DMS53 treated with DMSO at 0.1 percent for 48 hours (cell line): ENCODE data around the gene IFI27L2.

Experiments used
- DNase-seq: peaks from one replicate; lab custom pipeline; 2025; ENCODE audit not compliant: unreplicated experiment; lab: John Stamatoyannopoulos, UW

IFI27L2 gene

DNA sequence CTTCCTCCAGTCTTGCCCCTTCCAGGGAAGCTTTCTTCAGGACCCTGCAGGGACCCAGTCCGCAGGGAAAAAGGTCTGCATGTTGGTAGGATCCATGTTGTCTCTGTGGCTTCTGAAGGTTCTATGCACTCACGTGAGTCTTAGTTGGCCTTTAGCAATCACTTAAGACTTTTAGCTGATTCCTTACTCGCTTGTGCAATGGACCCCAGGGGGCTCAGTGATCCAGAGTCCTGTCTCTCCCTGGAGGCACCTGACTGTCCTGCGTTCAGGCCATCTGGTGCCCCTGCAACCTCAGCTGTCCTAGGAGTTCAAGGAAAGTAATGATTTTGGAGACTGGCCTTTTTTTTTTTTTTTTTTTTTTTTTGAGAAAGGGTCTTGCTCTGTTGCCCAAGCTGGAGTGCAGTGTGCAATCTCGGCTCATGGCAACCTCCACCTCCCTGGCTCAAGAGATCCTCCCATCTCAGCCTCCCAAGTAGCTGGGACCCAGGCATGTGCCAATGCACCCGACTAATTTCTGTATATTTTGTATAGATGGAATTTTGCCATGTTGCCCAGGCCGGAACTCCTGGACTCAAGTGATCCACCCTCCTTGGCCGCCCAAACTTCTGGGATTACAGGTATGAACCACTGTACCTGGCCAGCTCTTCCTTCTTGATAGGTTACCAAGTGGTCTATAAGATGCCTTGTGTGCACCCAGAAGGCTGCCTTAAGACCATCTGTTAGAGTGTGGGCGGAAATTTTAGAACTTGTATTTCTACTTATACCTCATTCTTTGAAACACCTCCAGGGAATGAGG, 4.6 kb downstream of the IFI27L2 start:
- DNase-seq = no peak

DNA sequence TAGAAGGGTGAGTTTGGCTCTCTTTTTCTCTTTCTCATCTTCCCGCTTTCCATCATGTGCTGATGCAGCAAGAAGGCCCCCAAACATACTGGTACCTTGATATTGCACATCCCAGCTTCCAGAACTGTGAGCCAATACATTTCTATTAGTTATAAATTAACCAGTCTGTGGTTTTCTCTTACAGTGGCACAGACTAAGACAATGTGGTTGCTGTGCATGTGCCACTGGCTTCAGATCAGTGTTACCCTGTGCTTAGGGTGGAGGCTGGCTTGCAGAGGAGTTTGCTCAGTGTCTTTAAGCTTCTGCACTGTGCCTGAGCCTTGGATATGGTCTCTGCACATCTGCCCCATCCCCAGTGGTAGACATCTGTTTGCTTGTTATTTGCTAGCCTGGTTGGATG, 5.5 kb downstream of the IFI27L2 start:
- no peak for DNase-seq

DNA sequence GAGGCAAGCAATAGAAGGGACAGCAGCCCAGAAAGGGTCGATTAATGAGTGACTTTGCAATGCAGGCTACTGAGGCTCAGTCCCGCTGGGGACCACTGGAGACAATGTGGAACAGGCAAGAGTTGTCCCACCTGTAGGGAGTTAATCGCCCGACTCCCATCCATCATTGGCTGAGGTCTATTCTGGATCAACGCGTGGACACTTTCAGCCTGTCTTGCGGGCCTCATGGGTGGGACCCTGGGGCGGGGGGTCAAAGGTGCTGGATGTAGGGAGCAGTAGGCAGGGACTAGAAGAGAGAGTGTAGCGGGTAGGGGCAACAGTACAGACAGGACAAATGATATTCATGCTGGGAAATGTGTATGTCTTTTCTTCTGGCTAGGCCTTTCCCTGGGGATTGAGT, 6.1 kb downstream of the IFI27L2 start:
- DNase-seq = no peak

DNA sequence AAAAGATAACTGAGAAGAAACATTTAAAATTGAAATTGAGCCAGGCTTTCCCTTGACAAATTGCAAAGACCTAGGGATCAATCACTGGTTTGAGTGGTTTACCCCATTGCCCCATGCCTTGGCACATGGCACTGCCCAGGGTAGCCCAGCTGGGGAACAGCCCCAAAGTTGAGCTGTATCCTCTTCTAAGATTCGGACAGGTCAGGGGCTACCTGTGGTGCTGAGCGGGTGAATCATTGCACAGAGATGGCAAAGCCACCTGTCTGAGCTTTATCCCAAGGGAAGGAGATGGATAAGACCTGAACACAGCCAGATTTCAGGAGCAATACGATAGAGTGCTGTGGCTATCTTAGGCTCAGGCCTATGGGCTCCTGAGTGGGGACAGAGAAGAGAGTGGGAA, 7.0 kb downstream of the IFI27L2 start:
- DNase-seq = no peak

DNA sequence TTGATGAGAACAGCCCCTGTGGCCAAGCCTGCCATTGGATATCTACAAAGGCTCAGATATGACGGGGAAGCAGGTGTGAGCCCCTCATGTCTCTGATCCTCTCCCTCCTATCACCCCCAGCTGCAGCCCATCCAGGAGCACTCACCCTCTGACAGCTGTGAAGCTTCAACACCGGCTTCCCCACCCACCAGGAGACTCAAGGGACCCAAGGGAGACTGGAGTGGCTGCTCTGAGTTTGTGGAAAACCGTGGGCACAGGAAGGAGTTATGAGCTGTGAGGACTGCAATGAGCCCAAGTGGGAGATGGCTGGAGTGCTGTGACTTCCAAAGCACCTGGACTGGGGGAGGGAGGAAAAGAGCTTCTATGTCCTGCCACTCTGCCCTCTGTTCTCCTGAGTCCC, 7.9 kb downstream of the IFI27L2 start:
- DNase-seq = no peak

DNA sequence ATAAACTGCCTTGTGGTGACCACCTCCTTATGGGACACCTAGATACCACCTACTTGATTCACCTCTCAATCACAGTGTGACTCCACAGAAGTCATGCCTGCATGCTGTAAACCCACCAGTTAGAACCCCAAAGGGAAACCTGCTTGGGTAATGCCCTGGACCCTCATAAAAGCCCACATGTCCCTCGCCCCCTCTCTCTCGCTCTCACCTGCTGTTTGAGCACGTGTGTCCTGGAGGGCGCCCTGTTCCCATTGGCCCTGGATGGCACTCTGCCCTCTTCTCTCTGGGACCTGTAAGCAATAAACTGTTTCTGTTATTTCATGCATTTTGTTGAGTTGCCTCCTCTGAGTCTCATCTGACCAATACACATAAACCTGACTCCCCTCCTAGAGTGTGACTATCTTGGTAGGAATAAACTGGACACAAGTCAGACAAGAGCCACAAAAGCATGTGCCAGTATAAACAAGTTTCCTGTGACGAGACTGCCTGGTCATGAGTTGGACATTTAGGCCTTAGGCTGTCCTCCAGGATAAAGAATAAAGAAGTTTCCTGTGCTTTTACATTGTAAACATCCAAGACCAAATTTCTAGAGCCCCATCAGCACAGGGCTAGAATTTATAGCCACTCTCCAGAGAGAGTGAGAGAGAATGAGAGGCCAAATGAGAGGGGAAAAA, 8.6 kb downstream of the IFI27L2 start:
- DNase-seq = no peak

DNA sequence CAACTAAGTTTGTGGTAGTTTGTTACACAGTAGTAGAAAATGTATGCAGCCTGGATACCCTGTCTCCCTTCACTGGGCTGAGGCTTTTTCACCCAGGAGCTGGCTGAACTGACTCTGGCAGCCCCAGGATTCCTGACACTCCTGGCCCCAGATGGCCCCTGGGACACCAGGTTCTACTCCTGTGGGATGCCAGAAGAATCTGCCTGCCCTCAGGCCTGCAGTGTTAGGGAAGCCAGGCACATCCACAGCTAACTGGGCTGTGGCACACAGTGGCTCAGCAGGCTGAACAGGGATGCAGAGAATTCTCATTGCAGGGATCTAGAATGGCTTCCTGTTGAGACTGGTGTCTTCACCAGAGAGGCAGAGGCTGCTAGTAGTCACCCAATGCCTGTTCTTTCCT, 10.3 kb downstream of the IFI27L2 start:
- DNase-seq = no peak

DNA sequence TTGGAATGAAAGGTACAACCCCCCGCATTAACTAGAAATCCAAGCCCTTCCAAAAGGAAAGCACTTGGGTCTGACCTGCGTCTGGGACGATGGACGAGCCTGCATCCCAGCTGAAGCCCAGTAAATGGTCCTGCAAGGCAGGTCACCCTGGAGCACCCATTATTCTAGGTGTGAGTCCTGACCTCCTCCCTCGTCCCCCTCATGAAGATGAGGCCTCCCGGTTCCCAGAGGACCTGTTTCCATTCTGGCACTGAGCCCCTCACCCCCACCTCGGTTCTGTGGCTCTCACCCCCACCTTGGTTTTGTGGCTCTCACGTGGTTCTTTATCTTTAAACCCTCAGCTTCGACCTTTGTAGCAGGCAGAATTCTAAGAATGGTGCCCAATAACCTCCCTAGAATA, 11.5 kb downstream of the IFI27L2 start:
- no peak for DNase-seq

DNA sequence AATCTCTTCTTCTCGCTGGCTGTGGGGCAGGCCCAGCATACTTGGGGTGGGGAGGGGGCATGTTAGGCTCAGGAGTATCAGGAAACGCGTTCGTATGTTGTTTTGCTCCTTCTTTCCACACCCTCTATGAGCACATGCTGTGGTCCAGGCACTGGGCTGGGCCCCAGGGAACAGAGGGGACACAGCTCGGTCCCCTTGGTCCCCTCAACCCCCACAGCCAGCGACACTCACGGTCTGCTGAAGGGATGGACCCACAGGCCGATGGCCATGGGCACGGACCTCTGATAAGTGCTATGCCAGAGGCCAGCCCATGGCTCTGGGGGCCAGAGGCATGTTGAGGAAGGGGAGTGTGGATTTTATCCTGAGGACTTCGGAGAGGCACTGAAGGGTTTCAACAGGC, 12.7 kb downstream of the IFI27L2 start:
- DNase-seq = no peak

DNA sequence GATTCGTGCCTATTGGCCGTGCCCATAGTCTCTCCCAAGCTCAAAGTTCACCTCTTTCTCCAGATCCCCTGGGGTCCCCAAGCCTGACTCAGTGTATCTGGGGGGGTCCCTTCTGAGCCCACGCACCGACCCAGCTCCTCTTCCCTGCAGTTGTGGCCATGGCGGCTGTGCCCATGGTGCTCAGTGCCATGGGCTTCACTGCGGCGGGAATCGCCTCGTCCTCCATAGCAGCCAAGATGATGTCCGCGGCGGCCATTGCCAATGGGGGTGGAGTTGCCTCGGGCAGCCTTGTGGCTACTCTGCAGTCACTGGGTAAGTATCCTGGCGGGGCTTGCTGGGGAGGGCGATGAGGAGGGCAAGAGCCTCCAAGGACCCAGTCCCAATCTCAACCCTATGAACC, 13.8 kb downstream of the IFI27L2 start:
- DNase-seq = no peak

DNA sequence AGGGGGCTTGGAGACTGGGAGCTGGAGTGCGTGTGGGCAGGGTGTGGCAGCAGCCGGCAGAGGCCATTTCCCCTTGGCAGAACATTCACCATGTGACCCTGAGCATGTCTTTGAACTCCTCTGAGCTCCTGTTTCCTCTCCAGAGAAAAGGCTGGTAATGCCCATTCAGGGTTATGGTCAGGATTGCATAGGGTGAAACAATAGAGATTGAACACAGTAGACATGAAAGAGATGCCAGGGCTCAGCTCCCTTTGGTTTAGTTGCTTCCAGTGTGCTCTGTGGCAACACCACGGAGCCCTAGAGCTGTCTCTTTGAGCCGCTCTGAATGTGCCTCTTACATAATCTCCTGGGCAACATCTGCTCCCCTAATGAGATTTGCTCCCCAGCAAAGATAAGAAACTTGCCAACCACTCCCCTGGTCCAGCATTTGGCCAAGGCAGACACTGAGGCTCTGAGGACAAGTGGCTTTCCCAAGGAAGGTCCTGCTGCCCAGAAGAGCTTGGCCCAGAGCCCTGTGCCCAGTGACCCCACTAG, 14.3 kb downstream of the IFI27L2 start:
- no peak for DNase-seq

DNA sequence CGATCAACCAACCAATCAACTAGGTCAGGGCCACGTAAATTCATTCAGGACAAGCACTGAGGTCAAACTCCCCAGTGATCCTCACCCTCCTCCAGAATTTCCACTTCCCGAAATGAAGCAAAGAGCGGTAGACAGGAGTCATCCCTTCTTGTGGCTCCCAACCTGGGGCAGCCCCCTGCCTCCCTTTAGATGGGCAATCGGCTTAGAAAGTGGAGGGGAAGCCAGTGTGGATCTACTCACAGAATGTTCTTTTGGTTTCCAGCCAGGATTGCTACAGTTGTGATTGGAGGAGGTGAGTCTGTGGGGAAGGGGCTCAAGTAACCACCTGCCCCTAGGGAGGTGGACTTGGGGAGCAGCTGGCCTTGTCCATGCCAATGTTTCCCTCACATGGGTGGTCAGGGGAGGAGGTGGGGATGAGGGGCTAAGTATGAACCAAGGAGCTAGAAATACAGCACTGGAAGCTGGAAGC, 14.8 kb downstream of the IFI27L2 start:
- DNase-seq = no peak

DNA sequence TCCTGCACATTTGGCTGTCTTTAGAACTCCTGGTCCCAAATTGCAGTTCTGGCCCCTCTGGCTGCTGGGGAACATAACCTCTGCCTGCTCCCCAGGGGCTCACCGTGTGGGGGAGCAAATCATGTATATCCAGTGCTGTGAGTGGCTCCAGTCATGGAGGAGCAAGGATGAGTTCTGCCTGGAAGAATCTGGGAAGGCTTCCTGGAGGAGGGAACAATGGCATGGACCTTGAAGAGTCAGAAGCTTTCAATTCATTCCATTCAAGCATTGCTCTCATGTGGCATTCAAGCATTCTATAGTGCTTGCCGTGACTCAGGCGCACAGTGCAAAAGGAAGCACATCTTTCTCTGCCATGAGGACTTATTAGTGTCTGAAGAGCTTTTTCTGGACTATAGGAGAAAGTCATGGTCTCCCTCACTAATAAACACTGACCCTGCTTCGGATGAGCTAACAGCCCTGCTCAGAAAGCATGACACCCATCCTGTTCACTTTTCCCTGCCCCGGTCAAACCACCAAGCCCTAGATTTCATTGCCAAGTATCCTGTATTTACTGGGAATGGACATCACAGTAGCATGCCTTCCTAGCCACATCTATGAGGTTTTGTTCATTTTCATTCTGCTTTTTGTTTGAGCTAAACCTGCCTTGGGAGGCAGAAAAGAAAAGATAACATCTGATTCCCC, 15.4 kb downstream of the IFI27L2 start:
- no peak for DNase-seq

DNA sequence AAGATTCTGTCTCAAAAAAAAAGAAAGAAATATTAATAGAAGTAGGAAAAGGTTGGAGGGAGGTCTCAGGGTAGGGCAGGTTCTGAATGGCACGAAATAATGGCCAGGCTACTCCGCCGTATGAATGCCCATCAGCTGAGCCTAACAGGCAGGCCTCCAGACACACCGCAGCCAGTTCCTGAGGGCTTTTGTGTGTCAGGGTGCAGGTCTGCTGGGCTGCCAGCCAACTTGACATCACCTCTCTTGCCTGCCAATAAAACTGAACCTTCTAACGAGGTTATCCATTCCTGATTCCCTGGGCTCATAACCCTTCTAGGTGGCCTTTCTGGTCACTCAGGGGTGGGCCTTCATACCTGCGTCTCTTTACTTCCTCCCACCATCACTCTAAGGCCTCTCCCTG, 15.9 kb downstream of the IFI27L2 start:
- DNase-seq = no peak

DNA sequence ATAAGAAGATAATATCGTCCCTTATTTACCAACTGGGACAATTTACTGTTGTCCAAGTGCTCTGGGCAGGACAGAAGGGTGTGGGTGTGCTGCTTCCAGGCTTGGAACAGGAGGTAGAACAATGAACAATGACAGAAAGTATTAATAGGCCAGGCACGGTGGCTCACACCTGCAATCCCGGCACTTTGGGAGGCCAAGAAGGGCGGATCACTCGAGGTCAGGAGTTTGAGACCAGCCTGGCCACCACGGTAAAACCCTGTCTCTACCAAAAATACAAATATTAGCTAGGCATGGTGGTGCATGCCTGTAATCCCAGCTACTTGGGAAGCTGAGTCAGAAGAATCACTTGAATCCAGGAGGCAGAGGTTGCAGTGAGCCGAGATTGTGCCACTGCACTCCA, 16.3 kb downstream of the IFI27L2 start:
- DNase-seq = no peak

DNA sequence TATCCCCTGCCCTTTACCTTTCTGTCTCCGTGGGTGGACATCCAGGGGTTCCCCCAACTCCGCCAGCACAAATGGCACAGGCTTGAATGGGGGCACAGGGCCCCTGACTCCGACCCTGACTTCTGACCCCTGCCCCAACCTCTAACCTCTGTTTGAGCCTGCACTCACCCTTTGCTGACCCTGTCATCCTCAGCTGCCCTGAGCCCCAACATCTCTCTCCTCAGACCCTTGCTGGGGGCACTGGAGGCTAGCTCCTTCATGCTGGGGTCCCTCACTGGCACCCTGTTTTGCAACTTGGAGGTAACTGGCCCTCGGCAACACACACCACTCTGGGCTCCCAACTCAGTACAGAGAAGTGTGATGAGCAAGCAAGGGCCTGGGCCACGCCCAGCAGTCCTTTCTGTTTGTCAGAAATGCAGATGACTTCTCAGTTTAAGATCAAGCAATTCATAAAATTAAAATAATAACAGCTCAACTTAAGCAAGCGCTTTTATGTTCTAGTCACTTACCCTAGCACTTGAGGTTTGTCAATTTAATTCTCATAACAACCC, 16.8 kb downstream of the IFI27L2 start:
- no peak for DNase-seq

DNA sequence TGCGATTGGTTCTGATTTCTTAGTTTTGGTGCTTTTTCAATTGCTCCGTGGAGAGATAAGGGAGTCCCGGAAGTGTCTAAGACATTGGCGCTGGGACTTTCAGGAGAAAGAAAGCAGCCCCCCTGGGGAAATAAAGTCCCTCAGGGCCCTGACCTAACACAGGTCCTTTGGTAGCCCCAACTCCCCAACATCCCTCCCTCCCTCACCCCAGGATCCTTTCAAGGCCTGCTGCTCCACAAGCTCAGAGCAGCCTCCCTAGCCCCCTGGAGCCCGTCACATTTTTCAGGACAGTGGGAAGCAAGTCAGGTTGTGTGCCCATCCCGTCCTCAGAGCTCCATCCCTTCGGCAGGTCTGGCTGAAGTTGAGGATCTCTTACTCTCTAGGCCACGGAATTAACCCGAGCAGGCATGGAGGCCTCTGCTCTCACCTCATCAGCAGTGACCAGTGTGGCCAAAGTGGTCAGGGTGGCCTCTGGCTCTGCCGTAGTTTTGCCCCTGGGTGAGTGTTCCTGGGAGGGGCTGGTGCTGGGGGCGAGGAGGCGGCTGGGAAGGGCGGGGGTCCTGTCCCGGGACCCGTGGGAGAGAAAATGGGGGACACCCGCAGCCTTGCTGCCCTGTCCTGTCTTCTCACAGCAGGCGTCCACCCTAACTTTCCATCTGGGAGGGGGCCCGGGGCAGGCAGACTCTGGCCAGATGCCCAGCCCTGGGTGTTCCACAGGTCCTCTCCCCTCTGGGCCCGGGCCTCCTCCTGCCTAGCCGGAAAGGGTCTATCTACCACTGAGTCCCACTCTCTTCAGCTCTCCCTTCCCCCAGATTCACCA, 17.9 kb downstream of the IFI27L2 start:
- DNase-seq = no peak

DNA sequence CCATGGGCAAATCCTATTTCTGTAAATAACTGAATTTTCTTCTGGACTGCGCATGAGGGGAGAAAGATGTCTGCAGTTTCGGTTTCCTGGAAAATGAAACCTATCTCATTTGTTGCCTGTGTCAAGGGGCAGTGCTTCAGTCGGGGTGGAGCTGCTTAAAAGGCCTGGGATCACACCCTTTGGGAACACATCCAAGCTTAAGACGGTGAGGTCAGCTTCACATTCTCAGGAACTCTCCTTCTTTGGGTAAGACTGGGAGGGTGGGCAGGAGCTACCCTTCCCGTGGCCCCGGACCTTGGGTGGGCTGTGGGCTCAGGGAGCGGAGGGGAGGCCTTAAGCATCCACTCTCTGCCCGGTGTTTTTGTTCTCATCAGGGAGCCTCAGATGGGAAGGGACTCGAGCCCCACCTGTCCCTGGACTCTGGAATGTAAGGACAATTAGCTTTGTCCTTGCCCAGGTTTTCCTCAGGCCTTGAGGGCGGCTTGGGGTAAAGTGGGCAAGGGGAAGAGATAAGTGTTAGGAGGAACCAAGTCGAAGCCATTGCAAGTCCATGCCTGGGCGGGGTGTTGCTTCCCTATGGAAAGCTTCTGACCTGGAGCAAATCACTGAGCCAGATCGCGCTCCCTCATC, 18.7 kb downstream of the IFI27L2 start, which contains the start of gene IFI27:
IFI27 (plus strand) TSS at position 185 of the 630 bp plus-strand sequence.
- DNase-seq = no peak

DNA sequence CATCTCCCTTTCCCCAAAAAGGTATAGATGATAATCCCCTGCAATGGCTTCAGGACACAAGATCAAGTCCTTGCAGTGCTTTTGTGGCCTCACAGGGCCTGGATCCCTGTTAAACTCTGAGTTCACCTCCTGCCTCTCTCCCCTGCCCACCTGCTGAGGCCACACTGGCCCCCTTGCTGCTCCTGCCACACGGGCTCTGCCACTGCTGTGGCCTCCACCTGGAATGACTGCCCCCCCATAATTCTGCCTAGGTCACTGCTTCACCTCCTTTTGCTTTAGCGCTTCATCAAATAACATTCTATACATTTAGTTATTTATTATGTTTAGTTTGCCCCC, 19.5 kb downstream of the IFI27L2 start:
- DNase-seq = no peak

DNA sequence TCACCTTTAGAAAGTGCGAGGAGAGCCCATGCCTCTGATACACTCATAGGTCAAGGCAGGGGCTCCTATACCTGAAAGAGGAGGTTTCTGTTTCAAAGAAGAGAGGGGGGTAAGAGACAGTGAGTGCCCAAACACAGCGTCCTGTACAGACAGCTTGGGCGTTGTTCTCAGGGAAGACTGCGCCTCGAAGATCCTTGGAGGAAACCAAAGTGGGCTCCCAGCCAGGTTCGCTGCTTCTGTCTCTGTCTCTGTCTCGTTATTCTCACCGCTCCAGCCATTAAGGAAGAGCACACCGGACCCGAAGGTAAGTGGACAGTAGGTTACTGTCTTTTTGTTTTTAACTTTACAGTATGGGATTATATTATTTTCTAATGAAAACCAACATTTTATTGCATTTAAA, 24.7 kb downstream of the IFI27L2 start:
- DNase-seq = no peak
